ENCODE data around the gene PTH1R. TPM values are rescaled to one million over a fixed set of nuclear protein-coding genes. Genes with fewer than 3 reads are reported as not detected.

PTH1R gene
- total RNA-seq, 1 experiment from 2014 or later = not detected

GRCh38 chr3:46938118-46938517 lies 60.6 kb downstream of the PTH1R start:
- Mint-ChIP-seq H3K27ac (ENCODE audit: unreplicated experiment) (no peak overlapping the region), H3K4me3 (ENCODE audit: low read depth, unreplicated experiment) (no peak overlapping the region), H3K9me3 (ENCODE audit: low read depth, unreplicated experiment) (no peaks in the 10 kb centered on the region), H3K27me3 (ENCODE audit: unreplicated experiment) (no peaks in the 10 kb centered on the region), H3K36me3 (ENCODE audit: insufficient read depth, unreplicated experiment) (peaks cover 53% of the 10 kb centered on the region), H3K4me1 (ENCODE audit: low read depth, unreplicated experiment) (peaks cover 58% of the 10 kb centered on the region)
- TF ChIP-seq, protein P1, sequence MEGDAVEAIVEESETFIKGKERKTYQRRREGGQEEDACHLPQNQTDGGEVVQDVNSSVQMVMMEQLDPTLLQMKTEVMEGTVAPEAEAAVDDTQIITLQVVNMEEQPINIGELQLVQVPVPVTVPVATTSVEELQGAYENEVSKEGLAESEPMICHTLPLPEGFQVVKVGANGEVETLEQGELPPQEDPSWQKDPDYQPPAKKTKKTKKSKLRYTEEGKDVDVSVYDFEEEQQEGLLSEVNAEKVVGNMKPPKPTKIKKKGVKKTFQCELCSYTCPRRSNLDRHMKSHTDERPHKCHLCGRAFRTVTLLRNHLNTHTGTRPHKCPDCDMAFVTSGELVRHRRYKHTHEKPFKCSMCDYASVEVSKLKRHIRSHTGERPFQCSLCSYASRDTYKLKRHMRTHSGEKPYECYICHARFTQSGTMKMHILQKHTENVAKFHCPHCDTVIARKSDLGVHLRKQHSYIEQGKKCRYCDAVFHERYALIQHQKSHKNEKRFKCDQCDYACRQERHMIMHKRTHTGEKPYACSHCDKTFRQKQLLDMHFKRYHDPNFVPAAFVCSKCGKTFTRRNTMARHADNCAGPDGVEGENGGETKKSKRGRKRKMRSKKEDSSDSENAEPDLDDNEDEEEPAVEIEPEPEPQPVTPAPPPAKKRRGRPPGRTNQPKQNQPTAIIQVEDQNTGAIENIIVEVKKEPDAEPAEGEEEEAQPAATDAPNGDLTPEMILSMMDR (IDR thresholded peaks at IDR 0.05; ENCODE audit: unreplicated experiment) = no peak
- no peak for DNase-seq
- CTCF ChIA-PET = no interaction called here
- no TSS peak for BruUV-seq (replicated peaks)
- intact Hi-C loops (cut with micrococcal nuclease; ENCODE audit: unreplicated experiment) = no loop called here

DNA sequence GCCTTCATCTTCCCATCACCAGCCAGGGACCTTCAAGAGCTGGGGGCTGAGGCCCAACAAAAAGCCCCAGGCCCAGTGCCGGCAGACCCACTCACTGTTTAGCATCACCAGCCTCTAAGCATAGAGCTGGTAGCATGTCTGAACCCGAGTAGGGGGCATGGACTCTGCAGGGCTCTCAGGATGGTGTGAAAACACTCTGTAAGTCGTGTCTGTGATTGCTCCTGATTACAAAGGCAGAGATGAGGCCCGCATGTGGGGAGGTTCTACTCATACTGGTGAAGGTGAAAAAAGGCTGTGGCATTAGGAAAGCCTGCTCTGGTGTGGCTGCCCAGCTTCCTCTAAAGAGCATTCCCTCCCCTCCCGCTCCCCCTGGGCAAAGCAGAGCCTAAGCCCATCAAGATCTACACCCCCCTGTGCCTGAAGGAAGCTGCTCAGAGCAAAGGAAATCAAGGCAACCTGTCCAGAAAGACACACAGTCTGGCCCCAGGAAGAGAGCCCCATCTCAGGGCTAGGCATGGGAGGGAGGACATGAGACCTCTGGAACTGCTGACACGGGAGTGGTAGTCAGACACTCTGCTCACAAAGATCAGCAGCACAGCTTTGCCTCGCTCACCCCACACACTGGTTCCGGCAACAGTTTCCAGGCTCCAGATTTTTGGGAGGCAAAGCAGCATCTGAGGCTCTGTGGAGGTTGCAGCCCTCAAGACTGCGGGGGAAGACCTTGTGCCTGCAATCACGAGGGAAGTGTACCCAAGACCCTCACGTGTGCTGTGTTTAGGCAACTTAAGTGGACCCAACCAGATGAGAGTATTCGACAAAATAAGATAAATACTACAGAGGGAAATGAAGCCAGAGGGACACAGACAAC lies 62.3 kb downstream of the PTH1R start:
- no peak overlapping the region for H3K4me3 Mint-ChIP-seq (ENCODE audit: low read depth, unreplicated experiment)
- H3K4me1 Mint-ChIP-seq (ENCODE audit: low read depth, unreplicated experiment) = peaks cover 74% of the 10 kb centered on the region
- CTCF ChIA-PET = no interaction called here
- no peaks in the 10 kb centered on the region for H3K9me3 Mint-ChIP-seq (ENCODE audit: low read depth, unreplicated experiment)
- DNase-seq = no peak
- BruUV-seq (replicated peaks) = no TSS peak
- H3K27me3 Mint-ChIP-seq (ENCODE audit: unreplicated experiment) = no peaks in the 10 kb centered on the region
- intact Hi-C loops (cut with micrococcal nuclease; ENCODE audit: unreplicated experiment) = loop anchor here (5.0 kb wide), 1 partner anchor 37 kb away; the partner anchor contains the start of genes CCDC12 and NBEAL2
- H3K27ac Mint-ChIP-seq (ENCODE audit: unreplicated experiment) = peak overlapping the region; percentile 38
- TF ChIP-seq, protein P1 (IDR thresholded peaks at IDR 0.05; ENCODE audit: unreplicated experiment) = no peak
- H3K36me3 Mint-ChIP-seq (ENCODE audit: insufficient read depth, unreplicated experiment) = peaks cover 63% of the 10 kb centered on the region

- H3K4me1 Mint-ChIP-seq (ENCODE audit: low read depth, unreplicated experiment) = peaks cover 74% of the 10 kb centered on the region
- TF ChIP-seq, protein P1 (IDR thresholded peaks at IDR 0.05; ENCODE audit: unreplicated experiment) = no peak
- DNase-seq = no peak
- no TSS peak for BruUV-seq (replicated peaks)
- peak overlapping the region; percentile 63 for H3K4me3 Mint-ChIP-seq (ENCODE audit: low read depth, unreplicated experiment)
- no peaks in the 10 kb centered on the region for H3K27me3 Mint-ChIP-seq (ENCODE audit: unreplicated experiment)
- peak overlapping the region; percentile 97 for H3K27ac Mint-ChIP-seq (ENCODE audit: unreplicated experiment)
- H3K9me3 Mint-ChIP-seq (ENCODE audit: low read depth, unreplicated experiment) = no peaks in the 10 kb centered on the region
- CTCF ChIA-PET = interaction anchor here (0.7 to 1.2 kb wide), 2 partner anchors 40 to 46 kb away, joined by 3 to 4 read pairs; no protein-coding TSS in a partner anchor
- H3K36me3 Mint-ChIP-seq (ENCODE audit: insufficient read depth, unreplicated experiment) = peaks cover 65% of the 10 kb centered on the region
- intact Hi-C loops (cut with micrococcal nuclease; ENCODE audit: unreplicated experiment) = loop anchor here (5.0 kb wide), 1 partner anchor 35 kb away; the partner anchor contains the start of genes CCDC12 and NBEAL2
These were observed 64.6 kb downstream of the PTH1R start for GRCh38 chr3:46942076-46942475.

DNA sequence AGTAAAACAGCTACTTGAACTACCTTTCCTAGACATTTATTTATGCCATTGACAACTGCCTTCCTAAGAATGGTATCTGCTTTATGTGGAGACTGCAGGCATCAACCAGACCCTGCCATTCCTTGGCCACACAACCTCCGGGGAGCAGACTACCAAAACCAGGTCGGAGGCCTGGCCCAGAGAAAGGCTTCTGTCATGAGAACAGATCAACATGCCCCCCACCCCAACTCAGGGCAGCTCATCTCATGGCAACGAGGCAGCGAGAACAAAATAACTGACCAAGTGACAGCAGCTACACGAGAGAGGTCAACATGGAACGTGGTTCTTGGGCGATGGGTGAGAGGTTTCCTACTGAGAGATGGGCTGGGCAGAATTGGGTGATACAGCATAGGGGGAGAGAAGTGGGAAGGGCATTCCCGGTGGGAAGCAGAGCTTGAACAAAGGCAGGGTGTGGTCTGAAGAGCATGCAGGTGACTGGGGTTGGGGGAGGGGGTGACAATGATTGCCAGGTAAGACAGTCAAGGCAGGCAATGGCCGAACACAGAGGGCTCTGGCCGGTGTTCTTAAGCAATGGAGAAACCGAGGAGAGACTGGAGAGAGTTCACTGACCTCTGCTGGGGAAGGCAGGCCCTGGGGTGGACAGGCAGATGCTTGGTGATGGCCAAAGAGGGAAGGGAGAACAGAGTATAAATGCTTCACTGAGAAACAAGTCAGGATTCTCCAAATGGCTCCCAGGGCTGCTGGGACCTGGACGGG lies 65.1 kb downstream of the PTH1R start:
- H3K36me3 Mint-ChIP-seq (ENCODE audit: insufficient read depth, unreplicated experiment) = peaks cover 69% of the 10 kb centered on the region
- H3K27me3 Mint-ChIP-seq (ENCODE audit: unreplicated experiment) = no peaks in the 10 kb centered on the region
- H3K4me3 Mint-ChIP-seq (ENCODE audit: low read depth, unreplicated experiment) = peak overlapping the region; percentile 63
- no peaks in the 10 kb centered on the region for H3K9me3 Mint-ChIP-seq (ENCODE audit: low read depth, unreplicated experiment)
- intact Hi-C loops (cut with micrococcal nuclease; ENCODE audit: unreplicated experiment) = loop anchor here (5.0 kb wide), 1 partner anchor 35 kb away; the partner anchor contains the start of genes CCDC12 and NBEAL2
- H3K27ac Mint-ChIP-seq (ENCODE audit: unreplicated experiment) = peak overlapping the region; percentile 97
- no TSS peak for BruUV-seq (replicated peaks)
- CTCF ChIA-PET = no interaction called here
- DNase-seq = no peak
- TF ChIP-seq, protein P1 (IDR thresholded peaks at IDR 0.05; ENCODE audit: unreplicated experiment) = no peak
- peaks cover 80% of the 10 kb centered on the region for H3K4me1 Mint-ChIP-seq (ENCODE audit: low read depth, unreplicated experiment)
